Thoracic aorta (tissue), 2 donors: ENCODE measurements around the gene TPPP. TPM values are rescaled to one million over a fixed set of nuclear protein-coding genes. Genes with fewer than 3 reads are reported as not detected.

Source experiments
- ATAC-seq: fragments of 150-250 bp; one replicate; pipeline ENCODE4 v1.8.0; 2017; ENCODE audit warnings: low read depth; ENCODE audit not compliant: insufficient number of reproducible peaks, low FRiP score
- DNase-seq: peaks from one replicate; pipeline ENCODE4 v3.0.0-alpha.2; 2020; ENCODE audit warnings: low spot score
- H3K27ac ChIP-seq, 2 donors: fragments of 200-600 bp; sonication (generic); 1 replicate in 1 of 2; 2 replicates in 1 of 2; pipeline ENCODE4 v1.5.1; 2016; ENCODE audit warnings: mild to moderate bottlenecking in 2 of 2, moderate library complexity in 2 of 2
- H3K27me3 ChIP-seq: fragments of 200-600 bp; sonication (generic); replicated peaks from 2 replicates; pipeline ENCODE4 v1.6.0; 2016; ENCODE audit warnings: mild to moderate bottlenecking; ENCODE audit not compliant: insufficient read depth
- H3K36me3 ChIP-seq: fragments of 200-600 bp; sonication (generic); one replicate; pipeline ENCODE4 v1.5.1; 2016
- H3K4me1 ChIP-seq, 2 donors: fragments of 200-600 bp; sonication (generic); 1 replicate in 1 of 2; 2 replicates in 1 of 2; pipeline versions ENCODE4 v1.5.1 to v1.6.0; 2016; ENCODE audit warnings: low read depth in 2 of 2, mild to moderate bottlenecking in 1 of 2; ENCODE audit not compliant: control insufficient read depth in 1 of 2
- H3K4me3 ChIP-seq: fragments of 200-600 bp; sonication (generic); 2 replicates; pipeline ENCODE4 v1.5.1; 2016; ENCODE audit warnings: mild to moderate bottlenecking
- H3K9me3 ChIP-seq: fragments of 200-600 bp; sonication (generic); 2 replicates; pipeline ENCODE4 v1.5.1; 2016
- total RNA-seq, 2 donors: library from RNA; depleted of rRNA; stranded (reverse); fragments of >200 nt; gene quantifications; one replicate each; pipeline versions ENCODE4 v1.1.0 to v1.2.3, GENCODE V29; 2016
- TF ChIP-seq, protein P1 (sequence below): fragments of 200-600 bp; sonication (generic); IDR thresholded peaks from one replicate; pipeline ENCODE4 v1.5.1; 2019; ENCODE audit warnings: antibody characterized with exemption

The TPPP gene
- total RNA-seq, 2 donors from 2014 or later: 9.9 to 13.0 TPM

DNA sequence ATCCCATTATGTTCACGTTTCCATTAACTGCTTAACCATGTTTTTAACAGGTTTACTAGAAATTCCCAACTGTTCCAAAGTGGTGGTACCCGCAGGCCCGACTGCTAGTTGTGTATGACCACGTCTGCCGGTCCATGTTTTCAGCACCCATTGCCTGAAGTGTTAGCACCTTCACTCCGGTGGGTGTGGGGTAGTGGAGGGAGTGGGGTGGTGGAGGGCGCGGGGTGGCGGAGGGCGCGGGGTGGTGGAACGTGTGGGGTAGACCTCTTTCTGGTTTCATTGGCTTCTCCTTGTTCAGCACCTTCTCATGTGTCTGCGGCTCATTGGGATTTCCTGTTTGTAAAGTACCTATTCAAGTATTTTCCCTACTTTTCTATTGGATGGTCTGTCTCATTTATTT, 37.7 kb downstream of the TPPP start:
- DNase-seq: no peak

DNA sequence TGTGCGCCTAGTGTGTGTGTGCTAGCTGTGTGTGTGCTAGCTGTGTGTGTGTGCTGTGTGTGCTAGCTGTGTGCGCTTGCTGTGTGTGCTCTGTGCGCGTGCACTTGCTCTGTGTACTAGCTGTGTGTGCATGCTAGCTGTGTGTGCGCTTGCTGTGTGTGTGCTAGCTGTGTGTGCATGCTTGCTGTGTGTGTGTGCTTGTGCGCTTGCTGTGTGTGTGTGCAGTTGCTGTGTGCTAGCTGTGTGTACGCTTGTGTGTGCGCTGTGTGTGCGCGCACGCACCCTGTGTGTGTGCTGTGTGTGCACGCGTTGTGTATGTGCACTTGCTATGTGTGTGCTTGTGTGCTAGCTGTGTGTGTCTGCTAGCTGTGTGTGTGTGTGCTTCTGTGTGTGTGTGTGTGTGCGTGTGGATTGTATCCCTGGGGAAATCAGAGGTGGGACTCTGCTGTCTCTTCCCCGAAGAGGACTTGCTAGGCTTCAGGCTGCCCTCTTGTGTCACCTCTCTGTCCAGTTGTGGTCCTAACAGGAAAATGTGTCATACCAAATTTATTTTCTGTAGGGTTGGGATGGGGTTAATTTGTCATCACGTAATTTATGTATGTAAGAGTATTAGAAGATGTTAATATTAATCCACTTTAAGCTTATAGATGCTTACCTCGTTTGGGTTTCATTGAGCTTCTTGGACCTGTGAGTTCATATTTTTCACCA, 38.9 kb downstream of the TPPP start:
- Histone ChIP-seq H3K9me3 (no peaks in the 10 kb centered on the region), H3K4me1 (no peaks in the 10 kb centered on the region), H3K27ac (no peak overlapping the region), H3K27me3 (no peaks in the 10 kb centered on the region), H3K36me3 (peaks cover 7% of the 10 kb centered on the region), H3K4me3 (no peak overlapping the region)
- no peak for DNase-seq
- TF ChIP-seq, protein P1, sequence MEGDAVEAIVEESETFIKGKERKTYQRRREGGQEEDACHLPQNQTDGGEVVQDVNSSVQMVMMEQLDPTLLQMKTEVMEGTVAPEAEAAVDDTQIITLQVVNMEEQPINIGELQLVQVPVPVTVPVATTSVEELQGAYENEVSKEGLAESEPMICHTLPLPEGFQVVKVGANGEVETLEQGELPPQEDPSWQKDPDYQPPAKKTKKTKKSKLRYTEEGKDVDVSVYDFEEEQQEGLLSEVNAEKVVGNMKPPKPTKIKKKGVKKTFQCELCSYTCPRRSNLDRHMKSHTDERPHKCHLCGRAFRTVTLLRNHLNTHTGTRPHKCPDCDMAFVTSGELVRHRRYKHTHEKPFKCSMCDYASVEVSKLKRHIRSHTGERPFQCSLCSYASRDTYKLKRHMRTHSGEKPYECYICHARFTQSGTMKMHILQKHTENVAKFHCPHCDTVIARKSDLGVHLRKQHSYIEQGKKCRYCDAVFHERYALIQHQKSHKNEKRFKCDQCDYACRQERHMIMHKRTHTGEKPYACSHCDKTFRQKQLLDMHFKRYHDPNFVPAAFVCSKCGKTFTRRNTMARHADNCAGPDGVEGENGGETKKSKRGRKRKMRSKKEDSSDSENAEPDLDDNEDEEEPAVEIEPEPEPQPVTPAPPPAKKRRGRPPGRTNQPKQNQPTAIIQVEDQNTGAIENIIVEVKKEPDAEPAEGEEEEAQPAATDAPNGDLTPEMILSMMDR: no peak
- ATAC-seq: no peak

More for the DNA sequence above, 37.7 kb downstream of the TPPP start:
- Histone ChIP-seq H3K27me3 (no peaks in the 10 kb centered on the region), H3K36me3 (peaks cover 7% of the 10 kb centered on the region), H3K27ac (no peak overlapping the region), H3K9me3 (no peaks in the 10 kb centered on the region), H3K4me1 (no peaks in the 10 kb centered on the region), H3K4me3 (no peak overlapping the region)
- no peak for ATAC-seq
- TF ChIP-seq, protein P1: no peak

DNA sequence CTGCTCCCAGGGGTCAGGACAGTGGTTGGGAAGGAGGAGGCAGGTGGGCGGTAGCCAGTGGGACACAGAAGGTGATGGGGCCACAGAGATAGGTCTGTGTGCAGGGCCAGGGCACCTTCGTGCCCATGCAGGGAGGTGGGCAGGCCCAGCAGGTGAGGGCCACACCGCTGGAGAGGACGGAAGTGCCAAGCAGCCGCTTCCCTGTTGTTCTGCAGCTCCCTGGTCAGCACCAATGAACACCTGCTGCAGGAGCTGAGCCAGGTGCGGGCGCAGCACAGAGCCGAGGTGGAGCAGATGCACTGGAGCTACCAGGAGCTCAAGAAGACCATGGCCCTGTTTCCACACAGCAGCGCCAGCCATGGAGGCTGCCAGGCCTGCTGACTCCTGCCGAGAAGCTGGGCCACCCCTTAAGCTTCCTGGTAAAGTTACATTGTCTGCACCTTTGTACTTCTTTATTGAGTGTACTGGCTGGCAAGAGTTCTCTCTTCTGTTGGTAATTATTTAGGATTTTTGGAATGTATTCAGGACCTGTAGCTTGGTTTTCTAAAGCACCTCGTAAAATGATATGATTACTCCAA, 40.3 kb downstream of the TPPP start:
- Histone ChIP-seq H3K36me3 (peaks cover 5% of the 10 kb centered on the region), H3K27ac (no peak overlapping the region), H3K9me3 (no peaks in the 10 kb centered on the region), H3K4me1 (no peaks in the 10 kb centered on the region), H3K4me3 (no peak overlapping the region), H3K27me3 (no peaks in the 10 kb centered on the region)
- DNase-seq (no peak), ATAC-seq (no peak)
- TF ChIP-seq, protein P1: no peak

DNA sequence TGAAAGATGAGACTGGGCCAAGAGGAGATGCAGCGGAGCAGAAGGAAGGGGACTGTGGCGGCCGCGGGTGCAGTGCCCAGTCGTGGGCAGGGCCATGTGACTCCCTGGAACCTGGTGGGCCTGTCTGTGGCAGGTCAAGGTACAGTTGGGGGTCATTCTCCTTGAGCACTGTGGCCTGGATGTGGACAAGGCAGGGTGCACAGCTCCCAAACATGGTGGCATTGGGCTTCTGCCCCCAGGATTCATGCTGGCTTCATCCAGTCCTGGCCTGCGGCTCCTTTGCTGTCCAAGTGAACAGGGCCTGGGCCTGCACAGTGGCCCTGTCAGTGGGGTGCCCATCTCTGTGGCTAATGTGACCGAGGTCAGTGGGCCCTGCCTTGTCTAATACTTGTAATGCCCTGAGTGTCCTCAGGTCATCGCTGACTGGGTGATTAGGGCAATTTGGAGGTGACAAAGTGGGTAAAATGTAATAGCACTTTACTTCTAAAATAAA, 41.1 kb downstream of the TPPP start:
- TF ChIP-seq, protein P1: no peak
- Histone ChIP-seq H3K4me1 (no peaks in the 10 kb centered on the region), H3K4me3 (no peak overlapping the region), H3K36me3 (peaks cover 3% of the 10 kb centered on the region), H3K27me3 (no peaks in the 10 kb centered on the region), H3K27ac (no peak overlapping the region), H3K9me3 (no peaks in the 10 kb centered on the region)
- DNase-seq (no peak), ATAC-seq (no peak)

DNA sequence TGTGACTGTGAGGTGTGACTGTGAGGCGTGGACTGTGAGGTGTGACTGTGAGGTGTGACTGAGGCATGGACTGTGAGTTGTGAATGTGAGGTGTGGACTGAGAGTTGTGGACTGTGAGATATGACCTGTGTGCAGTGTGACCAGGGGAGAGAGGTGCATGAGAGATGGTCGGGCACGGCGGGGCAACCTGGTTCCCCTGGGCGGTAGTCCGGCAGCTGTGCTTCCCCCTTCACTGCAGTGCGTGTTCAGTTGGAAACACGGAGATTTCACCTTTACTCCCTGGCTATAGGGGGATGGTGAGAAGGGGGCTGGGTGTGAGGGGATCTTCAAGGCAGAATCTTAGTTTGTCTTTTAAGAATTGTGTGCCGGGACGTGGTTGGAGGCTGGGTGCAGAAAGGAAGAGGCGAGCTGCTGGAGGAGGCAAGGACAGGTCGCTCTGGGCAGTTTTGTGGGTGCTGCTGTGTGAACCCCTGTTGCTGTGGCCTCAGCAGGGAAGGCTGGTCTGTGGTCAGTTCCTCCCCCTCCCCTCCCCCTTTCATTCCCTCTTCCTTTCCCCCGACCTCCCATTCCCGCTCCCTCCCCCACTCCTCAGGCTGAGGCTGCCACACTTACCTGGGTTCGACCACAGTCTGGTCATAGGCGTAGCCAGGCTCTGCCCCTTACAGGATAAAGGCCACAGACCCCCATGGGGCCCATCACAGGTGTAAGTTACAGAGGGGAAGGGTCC, 41.7 kb downstream of the TPPP start:
- Histone ChIP-seq H3K9me3 (no peaks in the 10 kb centered on the region), H3K4me1 (no peaks in the 10 kb centered on the region), H3K27ac (no peak overlapping the region), H3K27me3 (no peaks in the 10 kb centered on the region), H3K36me3 (peaks cover 3% of the 10 kb centered on the region), H3K4me3 (no peak overlapping the region)
- ATAC-seq (no peak), DNase-seq (no peak)
- TF ChIP-seq, protein P1: no peak
